Ascending aorta (tissue), 2 donors: ENCODE measurements around the gene CSNK1A1. TPM values are rescaled to one million over a fixed set of nuclear protein-coding genes. Genes with fewer than 3 reads are reported as not detected.
"Not testable (repeated sequence)": the region's sequence is repeated elsewhere in the genome, so short reads cannot be mapped to it uniquely, and the experiment has no call there.

Source experiments
- DNase-seq, 2 donors: peaks; one replicate each; pipeline ENCODE4 v3.0.0-alpha.2; 2019; ENCODE audit warnings: low spot score in 2 of 2
- H3K27ac ChIP-seq, 2 donors: fragments of 200-600 bp; sonication (generic); one replicate each; pipeline ENCODE4 v1.5.1; 2016 to 2017; ENCODE audit warnings: mild to moderate bottlenecking in 1 of 2
- H3K27me3 ChIP-seq: fragments of 200-600 bp; sonication (generic); one replicate; pipeline ENCODE4 v1.5.1; 2017
- H3K36me3 ChIP-seq, 2 donors: fragments of 200-600 bp; sonication (generic); one replicate each; pipeline ENCODE4 v1.5.1; 2016
- H3K4me1 ChIP-seq, 2 donors: fragments of 200-600 bp; sonication (generic); one replicate each; pipeline ENCODE4 v1.5.1; 2016 to 2017; ENCODE audit warnings: mild to moderate bottlenecking in 1 of 2
- H3K4me3 ChIP-seq, 2 donors: fragments of 200-600 bp; sonication (generic); one replicate each; pipeline ENCODE4 v1.5.1; 2016 to 2017; ENCODE audit warnings: mild to moderate bottlenecking in 1 of 2
- H3K9me3 ChIP-seq, 2 donors: fragments of 200-600 bp; sonication (generic); one replicate each; pipeline ENCODE4 v1.5.1; 2016
- intact Hi-C: fragments of 100-400 bp; cut with DNase I; formaldehyde crosslinking; loops from one replicate; pipeline ENCODE4 v1.15.1; 2023
- total RNA-seq: library from RNA; depleted of rRNA; stranded (reverse); fragments of >200 nt; gene quantifications from one replicate; pipeline ENCODE4 v1.1.0, GENCODE V29; 2016
- TF ChIP-seq, protein P1 (sequence below), 3 experiments: fragments of 200-600 bp in 2 of 3; fragments of 450-650 bp in 1 of 3; sonication (generic) in 2 of 3; IDR thresholded peaks; one replicate each; pipeline ENCODE4 v1.5.1; 2016 to 2019; ENCODE audit warnings: antibody characterized with exemption in 3 of 3, mild to moderate bottlenecking in 1 of 3, moderate library complexity in 1 of 3

The CSNK1A1 gene
- total RNA-seq, 1 donor from 2014 or later = 219 TPM

DNA sequence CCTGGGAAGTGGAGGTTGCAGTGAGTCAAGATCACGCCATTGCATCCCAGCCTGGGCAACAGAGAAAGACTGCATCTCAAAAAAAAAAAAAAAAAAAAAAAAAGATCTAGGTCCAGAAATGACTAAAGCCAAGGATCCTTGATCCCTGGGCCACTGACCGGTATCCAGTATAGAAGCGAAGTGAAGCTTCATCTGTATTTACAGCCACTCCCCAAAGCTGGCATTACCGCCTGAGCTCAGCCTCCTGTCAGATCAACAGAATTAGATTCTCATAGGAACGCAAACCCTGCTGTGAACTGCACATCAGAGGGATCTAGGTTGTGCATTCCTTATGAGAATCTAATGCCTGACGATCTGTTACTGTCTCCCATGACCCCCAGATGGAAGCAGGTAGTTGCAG lies 9.3 kb downstream of the CSNK1A1 start:
- Histone ChIP-seq H3K4me3 (no peak overlapping the region), H3K36me3 (peaks cover 36 to 44% of the 10 kb centered on the region in 2 donors), H3K27me3 (no peaks in the 10 kb centered on the region), H3K4me1 (peaks cover 8 to 58% of the 10 kb centered on the region in 2 donors), H3K9me3 (no peaks in the 10 kb centered on the region), H3K27ac (no peak overlapping the region)
- TF ChIP-seq, protein P1, sequence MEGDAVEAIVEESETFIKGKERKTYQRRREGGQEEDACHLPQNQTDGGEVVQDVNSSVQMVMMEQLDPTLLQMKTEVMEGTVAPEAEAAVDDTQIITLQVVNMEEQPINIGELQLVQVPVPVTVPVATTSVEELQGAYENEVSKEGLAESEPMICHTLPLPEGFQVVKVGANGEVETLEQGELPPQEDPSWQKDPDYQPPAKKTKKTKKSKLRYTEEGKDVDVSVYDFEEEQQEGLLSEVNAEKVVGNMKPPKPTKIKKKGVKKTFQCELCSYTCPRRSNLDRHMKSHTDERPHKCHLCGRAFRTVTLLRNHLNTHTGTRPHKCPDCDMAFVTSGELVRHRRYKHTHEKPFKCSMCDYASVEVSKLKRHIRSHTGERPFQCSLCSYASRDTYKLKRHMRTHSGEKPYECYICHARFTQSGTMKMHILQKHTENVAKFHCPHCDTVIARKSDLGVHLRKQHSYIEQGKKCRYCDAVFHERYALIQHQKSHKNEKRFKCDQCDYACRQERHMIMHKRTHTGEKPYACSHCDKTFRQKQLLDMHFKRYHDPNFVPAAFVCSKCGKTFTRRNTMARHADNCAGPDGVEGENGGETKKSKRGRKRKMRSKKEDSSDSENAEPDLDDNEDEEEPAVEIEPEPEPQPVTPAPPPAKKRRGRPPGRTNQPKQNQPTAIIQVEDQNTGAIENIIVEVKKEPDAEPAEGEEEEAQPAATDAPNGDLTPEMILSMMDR (IDR thresholded peaks at IDR 0.05) = no peak
- intact Hi-C loops = loop anchor here (5.0 kb wide), 1 partner anchor 35 kb away; no protein-coding TSS in a partner anchor
- no peak for DNase-seq

DNA sequence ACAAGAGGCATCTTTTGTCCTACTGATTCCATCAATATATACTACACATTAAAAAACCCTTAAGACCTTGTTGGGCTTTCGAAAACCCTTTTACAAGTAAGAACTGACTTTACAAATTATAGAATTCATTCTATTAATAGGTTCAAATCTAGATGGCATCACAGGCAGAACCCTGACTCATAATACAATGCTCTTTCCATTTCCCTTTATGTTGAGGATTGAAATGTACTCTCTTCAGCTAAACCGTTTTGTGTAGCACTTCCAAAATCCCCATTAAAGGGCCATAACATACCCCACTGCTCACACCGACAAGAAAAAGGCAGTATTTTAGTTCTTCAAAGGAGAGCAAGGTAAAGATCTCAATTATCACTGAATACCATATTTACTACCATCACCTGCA lies 11.2 kb downstream of the CSNK1A1 start:
- peaks cover 21 to 43% of the 10 kb centered on the region in 2 donors for H3K36me3 ChIP-seq

DNA sequence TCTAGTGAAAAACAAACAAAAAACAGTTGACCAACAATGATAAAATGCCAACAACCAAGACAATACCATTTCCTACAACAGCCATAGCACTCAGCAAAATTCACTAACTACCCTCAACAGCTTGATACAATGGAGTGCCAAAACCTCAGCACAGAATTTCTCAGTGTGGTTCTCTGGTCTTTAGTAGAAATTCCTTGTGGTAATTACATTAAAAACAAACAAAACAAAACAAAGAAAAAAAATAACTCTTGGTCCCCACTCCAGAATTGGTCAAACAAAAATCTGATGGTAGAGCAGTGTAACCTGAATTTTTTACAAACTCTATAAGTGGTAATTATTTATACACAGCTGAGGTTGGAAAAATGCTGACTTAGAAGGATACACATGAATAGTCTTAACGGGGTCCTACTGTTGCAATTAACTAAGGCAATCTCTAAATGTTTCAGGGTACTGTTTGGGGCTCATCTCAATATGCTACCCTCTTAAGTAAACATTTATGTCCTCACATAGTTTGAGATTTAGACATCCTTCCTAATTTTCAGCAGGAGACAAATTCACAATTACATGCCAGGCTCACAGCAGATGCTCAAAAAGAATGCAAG lies 13.8 kb downstream of the CSNK1A1 start:
- no peaks in the 10 kb centered on the region for H3K27me3 ChIP-seq
- H3K4me1 ChIP-seq = peaks cover 0 to 58% of the 10 kb centered on the region in 2 donors
- intact Hi-C loops = no loop called here
- no peaks in the 10 kb centered on the region for H3K9me3 ChIP-seq
- H3K36me3 ChIP-seq = peaks cover 10 to 29% of the 10 kb centered on the region in 2 donors
- H3K4me3 ChIP-seq = no peak overlapping the region
- no peak for DNase-seq
- TF ChIP-seq, protein P1 (IDR thresholded peaks at IDR 0.05) = no peak
- no peak overlapping the region for H3K27ac ChIP-seq

More for the DNA sequence above, 11.2 kb downstream of the CSNK1A1 start:
- no peaks in the 10 kb centered on the region for H3K9me3 ChIP-seq
- H3K27ac ChIP-seq = peak overlapping the region in 1 of 2 donors; percentile 5
- intact Hi-C loops = loop anchor here (5.0 kb wide), 1 partner anchor 33 kb away; no protein-coding TSS in a partner anchor
- TF ChIP-seq, protein P1 (IDR thresholded peaks at IDR 0.05) = no peak
- DNase-seq = no peak
- H3K4me3 ChIP-seq = no peak overlapping the region
- H3K4me1 ChIP-seq = peaks cover 6 to 63% of the 10 kb centered on the region in 2 donors
- no peaks in the 10 kb centered on the region for H3K27me3 ChIP-seq

DNA sequence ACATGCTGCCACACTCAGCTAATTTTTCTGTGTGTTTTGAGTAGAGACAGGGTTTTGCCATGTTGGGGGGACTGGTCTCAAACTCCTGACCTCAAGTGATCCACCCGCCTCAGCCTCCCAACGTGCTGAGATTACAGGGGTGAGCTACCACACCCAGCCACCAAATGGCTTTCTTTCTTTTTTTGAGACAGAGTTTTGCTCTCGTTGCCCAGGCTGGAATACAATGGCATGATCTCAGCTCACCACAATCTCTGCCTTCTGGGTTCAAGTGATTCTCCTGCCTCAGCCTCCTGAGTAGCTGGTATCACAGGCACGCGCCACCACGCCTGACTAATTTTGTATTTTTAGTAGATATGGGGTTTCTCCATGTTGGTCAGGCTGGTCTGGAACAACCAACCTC lies 15.5 kb downstream of the CSNK1A1 start:
- not testable (repeated sequence) for H3K27ac ChIP-seq

DNA sequence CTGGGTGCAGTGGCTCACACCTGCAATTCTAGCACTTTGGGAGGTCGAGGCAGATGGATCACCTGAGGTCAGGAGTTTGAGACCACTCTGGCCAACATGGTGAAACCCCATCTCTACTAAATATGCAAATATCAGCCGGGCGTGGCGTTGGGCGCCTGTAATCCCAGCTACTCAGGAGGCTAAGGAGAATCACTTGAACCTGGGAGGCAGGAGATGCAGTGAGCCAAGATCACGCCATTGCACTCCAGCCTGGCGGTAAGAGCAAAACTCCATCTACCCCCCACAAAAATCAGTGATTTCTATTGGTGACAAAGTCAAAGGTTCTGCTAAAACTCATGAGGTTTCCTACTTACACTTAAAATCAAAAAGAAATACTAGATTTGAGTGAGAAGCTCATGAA lies 18.8 kb downstream of the CSNK1A1 start:
- no peaks in the 10 kb centered on the region for H3K27me3 ChIP-seq
- no peak overlapping the region for H3K4me3 ChIP-seq
- H3K27ac ChIP-seq = no peak overlapping the region
- DNase-seq = no peak
- H3K4me1 ChIP-seq = peaks cover 6 to 54% of the 10 kb centered on the region in 2 donors
- no peaks in the 10 kb centered on the region for H3K9me3 ChIP-seq
- peaks cover 0 to 16% of the 10 kb centered on the region in 2 donors for H3K36me3 ChIP-seq
- intact Hi-C loops = no loop called here
- TF ChIP-seq, protein P1 (IDR thresholded peaks at IDR 0.05) = no peak

More for the DNA sequence above, 15.5 kb downstream of the CSNK1A1 start:
- Histone ChIP-seq H3K36me3 (peaks cover 6 to 32% of the 10 kb centered on the region in 2 donors), H3K4me1 (peaks cover 0 to 52% of the 10 kb centered on the region in 2 donors)
- H3K27me3 ChIP-seq, DNase-seq, H3K9me3 ChIP-seq, intact Hi-C loops, H3K4me3 ChIP-seq: not testable (repeated sequence)

DNA sequence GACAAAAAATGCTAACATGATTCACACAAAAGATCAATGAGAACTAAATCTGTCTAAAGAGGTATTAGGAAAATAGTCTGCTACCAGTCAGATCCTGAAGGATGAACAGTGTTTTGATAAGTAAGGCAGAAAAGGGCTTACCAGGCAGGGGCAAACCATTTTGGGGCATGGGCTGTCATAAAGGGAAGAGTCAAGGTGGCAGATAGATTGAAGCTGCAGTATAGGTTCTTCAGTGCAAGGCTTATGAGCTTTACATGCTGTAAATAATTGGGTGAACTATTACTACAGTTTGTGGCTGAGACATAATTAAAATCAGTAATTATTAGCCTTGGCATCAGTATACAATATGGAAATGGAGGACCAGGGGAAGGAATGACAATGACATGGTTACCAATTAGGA lies 21.8 kb downstream of the CSNK1A1 start:
- H3K4me3 ChIP-seq = no peak overlapping the region
- H3K27me3 ChIP-seq = no peaks in the 10 kb centered on the region
- peaks cover 0 to 3% of the 10 kb centered on the region in 2 donors for H3K36me3 ChIP-seq
- intact Hi-C loops = no loop called here
- H3K27ac ChIP-seq = no peak overlapping the region
- H3K9me3 ChIP-seq = no peaks in the 10 kb centered on the region
- no peak for DNase-seq
- peaks cover 10 to 51% of the 10 kb centered on the region in 2 donors for H3K4me1 ChIP-seq
- TF ChIP-seq, protein P1 (IDR thresholded peaks at IDR 0.05) = no peak
